PC-3 (cell line): ENCODE measurements around the gene ARV1.

ENCODE experiments used
- EZH2 ChIP-seq: fragments of 300-600 bp; sonication (generic); IDR thresholded peaks from one replicate; pipeline ENCODE4 v1.6.1; 2017; ENCODE audit warnings: antibody characterized with exemption, mild to moderate bottlenecking, low read length; ENCODE audit not compliant: unreplicated experiment
- EZH2phosphoT487 ChIP-seq: fragments of 300-600 bp; sonication (generic); IDR thresholded peaks from 2 replicates; pipeline ENCODE4 v1.6.1; 2018; ENCODE audit warnings: mild to moderate bottlenecking, antibody characterized with exemption, low read length, borderline replicate concordance
- TF ChIP-seq, protein P1 (sequence below): fragments of 300-600 bp; sonication (generic); conservative IDR thresholded peaks from 2 replicates; pipeline ENCODE4 v1.5.1; 2017; ENCODE audit warnings: antibody characterized with exemption, low read depth, mild to moderate bottlenecking, low read length

DNA sequence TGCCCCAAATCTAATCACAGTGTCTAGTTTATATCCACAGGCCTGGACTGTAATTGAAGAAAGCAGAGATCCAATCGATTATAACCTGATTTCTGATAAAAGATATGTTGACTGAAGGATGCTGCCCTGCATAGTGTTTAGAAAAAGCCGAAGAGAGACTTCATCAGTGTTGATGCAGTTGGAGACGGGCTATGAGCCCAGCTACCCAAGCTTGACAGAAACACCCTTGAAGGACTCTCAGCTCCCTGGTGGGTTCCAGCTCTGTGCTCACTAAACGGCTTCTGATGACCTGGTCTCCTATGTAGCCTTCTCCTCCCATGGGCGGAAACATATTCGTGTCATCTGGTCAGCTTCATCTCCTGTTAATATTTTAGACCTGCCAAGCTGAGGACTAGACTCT, 50.9 kb downstream of the ARV1 start:
- no peak for TF ChIP-seq EZH2
- TF ChIP-seq, protein P1, sequence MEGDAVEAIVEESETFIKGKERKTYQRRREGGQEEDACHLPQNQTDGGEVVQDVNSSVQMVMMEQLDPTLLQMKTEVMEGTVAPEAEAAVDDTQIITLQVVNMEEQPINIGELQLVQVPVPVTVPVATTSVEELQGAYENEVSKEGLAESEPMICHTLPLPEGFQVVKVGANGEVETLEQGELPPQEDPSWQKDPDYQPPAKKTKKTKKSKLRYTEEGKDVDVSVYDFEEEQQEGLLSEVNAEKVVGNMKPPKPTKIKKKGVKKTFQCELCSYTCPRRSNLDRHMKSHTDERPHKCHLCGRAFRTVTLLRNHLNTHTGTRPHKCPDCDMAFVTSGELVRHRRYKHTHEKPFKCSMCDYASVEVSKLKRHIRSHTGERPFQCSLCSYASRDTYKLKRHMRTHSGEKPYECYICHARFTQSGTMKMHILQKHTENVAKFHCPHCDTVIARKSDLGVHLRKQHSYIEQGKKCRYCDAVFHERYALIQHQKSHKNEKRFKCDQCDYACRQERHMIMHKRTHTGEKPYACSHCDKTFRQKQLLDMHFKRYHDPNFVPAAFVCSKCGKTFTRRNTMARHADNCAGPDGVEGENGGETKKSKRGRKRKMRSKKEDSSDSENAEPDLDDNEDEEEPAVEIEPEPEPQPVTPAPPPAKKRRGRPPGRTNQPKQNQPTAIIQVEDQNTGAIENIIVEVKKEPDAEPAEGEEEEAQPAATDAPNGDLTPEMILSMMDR: no peak
- no peak for TF ChIP-seq EZH2phosphoT487
